Esophagus muscularis mucosa (tissue), 3 donors: ENCODE results near the gene MAGI2.

Experiments
- POLR2A ChIP-seq: fragments of 450-650 bp; IDR thresholded peaks from one replicate; pipeline ENCODE4 v1.6.1; 2017; ENCODE audit warnings: antibody characterized with exemption, moderate library complexity, mild to moderate bottlenecking, low read depth
- POLR2AphosphoS5 ChIP-seq, 2 donors: sonication (generic); formaldehyde crosslinking; IDR thresholded peaks; one replicate each; pipeline ENCODE4 v1.6.1; 2017; ENCODE audit warnings: antibody characterized with exemption in 2 of 2
- TF ChIP-seq, protein P1 (sequence below), 3 experiments: fragments of 200-600 bp in 2 of 3; fragments of 450-650 bp in 1 of 3; sonication (generic) in 2 of 3; IDR thresholded peaks; one replicate each; pipeline ENCODE4 v1.5.1; 2017 to 2019; ENCODE audit warnings: antibody characterized with exemption in 3 of 3, mild to moderate bottlenecking in 2 of 3, moderate library complexity in 1 of 3

DNA sequence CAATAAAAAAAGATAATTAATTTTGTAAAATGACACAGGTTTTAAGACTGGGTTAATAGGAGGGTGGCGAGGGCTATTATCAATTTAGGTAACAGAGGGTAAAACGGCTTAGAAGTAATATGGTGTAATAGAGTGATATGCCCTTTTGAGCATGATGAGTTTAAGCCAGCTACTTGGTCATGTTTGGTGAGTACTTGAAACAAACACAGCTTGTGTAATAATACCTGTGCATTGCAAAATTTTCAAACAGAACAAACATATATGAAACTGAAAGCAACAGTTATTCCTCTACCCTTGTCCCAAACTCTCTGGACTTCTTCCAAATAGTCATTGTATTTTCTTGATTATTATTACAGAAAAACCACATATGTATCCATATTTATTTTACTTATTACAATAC is 241.7 kb downstream of the MAGI2 start:
- TF ChIP-seq, protein P1, sequence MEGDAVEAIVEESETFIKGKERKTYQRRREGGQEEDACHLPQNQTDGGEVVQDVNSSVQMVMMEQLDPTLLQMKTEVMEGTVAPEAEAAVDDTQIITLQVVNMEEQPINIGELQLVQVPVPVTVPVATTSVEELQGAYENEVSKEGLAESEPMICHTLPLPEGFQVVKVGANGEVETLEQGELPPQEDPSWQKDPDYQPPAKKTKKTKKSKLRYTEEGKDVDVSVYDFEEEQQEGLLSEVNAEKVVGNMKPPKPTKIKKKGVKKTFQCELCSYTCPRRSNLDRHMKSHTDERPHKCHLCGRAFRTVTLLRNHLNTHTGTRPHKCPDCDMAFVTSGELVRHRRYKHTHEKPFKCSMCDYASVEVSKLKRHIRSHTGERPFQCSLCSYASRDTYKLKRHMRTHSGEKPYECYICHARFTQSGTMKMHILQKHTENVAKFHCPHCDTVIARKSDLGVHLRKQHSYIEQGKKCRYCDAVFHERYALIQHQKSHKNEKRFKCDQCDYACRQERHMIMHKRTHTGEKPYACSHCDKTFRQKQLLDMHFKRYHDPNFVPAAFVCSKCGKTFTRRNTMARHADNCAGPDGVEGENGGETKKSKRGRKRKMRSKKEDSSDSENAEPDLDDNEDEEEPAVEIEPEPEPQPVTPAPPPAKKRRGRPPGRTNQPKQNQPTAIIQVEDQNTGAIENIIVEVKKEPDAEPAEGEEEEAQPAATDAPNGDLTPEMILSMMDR (IDR thresholded peaks at IDR 0.05) = no peak
- TF ChIP-seq POLR2A (no peak), POLR2AphosphoS5 (IDR thresholded peaks at IDR 0.05) (no peak)
